ENCODE data around the gene HYAL3.

The HYAL3 gene, protein sequence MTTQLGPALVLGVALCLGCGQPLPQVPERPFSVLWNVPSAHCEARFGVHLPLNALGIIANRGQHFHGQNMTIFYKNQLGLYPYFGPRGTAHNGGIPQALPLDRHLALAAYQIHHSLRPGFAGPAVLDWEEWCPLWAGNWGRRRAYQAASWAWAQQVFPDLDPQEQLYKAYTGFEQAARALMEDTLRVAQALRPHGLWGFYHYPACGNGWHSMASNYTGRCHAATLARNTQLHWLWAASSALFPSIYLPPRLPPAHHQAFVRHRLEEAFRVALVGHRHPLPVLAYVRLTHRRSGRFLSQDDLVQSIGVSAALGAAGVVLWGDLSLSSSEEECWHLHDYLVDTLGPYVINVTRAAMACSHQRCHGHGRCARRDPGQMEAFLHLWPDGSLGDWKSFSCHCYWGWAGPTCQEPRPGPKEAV

GRCh38 chr3:50298836-50299637 lies at the start of gene HYAL3, which contains the start of gene NAA80:
HYAL3 (minus strand) TSS chr3:50299405; CDS start chr3:50295602, 3,803 bp downstream.
NAA80 (minus strand) TSS chr3:50299405; CDS start chr3:50297463, 1,942 bp downstream.
- peak; percentile 99 for DNase-seq (ENCODE audit: low spot score)

GRCh38 chr3:50347187-50347813 lies 48.1 kb upstream of the HYAL3 start:
- peak; percentile 68 for DNase-seq (ENCODE audit: low spot score)

GRCh38 chr3:50345586-50346234 lies 46.5 kb upstream of the HYAL3 start, which contains the start of gene ZMYND10:
ZMYND10 (minus strand) TSS chr3:50345732; CDS start chr3:50345579, 153 bp downstream.
- peak; percentile 95 for DNase-seq (ENCODE audit: low spot score)

- no peak for DNase-seq (ENCODE audit: low spot score)
These were observed 45.8 kb upstream of the HYAL3 start for GRCh38 chr3:50345008-50345407.

- no peak for DNase-seq (ENCODE audit: low spot score)
These were observed 43.8 kb upstream of the HYAL3 start for GRCh38 chr3:50342813-50343633.

DNA sequence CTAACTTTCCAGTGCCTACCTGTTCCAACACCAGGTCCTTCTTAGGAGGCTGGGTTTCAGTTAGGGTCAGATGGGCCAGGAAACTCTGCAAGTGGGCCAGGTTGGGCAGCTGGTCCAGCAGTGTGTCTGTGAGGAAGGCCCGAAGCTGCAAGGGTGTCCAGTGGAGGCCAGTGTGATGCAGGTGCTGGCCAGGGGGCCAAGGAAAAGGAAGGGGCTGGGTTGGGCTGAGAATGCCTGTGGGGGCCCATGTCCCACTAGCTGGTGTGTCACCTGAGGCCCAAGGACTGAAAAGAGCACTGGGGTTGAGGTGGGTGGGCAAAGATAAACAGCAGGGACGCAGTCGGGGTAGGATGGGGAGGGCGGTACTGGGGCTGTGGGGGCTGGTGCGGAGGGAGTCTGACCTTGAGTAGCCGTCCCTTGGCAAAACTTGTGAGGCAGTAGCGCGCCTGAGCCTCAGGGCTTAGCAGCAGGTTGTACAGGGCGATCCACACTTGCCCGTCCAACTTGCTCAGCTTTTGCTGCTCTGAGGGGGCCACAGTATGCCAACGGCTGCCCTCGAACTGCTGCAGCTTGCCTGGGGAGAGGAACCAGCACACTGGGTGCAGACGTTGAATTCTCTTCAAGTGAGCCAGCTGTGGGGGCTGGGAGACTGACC lies 42.9 kb upstream of the HYAL3 start:
- DNase-seq (ENCODE audit: low spot score): no peak

DNA sequence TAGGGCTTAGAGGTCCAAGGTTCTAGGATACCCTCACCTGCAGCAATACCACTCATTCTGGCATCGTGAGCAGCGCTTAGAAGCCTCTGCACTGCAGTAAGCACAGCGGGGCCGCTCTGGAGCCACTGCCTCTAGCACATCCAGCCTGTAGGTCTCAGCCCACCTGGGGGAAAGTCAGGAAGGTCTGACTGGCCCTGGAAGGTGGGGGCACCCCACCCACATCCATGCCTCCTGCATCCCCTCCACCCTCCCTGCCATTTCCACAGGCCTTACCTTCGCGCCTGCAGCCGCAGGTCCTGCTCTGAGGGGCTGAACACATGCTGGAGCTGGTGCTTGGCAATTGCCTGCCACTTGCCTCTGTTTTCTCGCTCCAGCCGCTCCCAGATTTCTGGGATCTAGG lies 42.3 kb upstream of the HYAL3 start:
- no peak for DNase-seq (ENCODE audit: low spot score)

GRCh38 chr3:50340448-50341329 lies 41.5 kb upstream of the HYAL3 start, which contains the start of gene RASSF1:
RASSF1 (minus strand) TSS chr3:50340836; CDS start chr3:50340805, 31 bp downstream.
- peak; percentile 81 for DNase-seq (ENCODE audit: low spot score)

DNA sequence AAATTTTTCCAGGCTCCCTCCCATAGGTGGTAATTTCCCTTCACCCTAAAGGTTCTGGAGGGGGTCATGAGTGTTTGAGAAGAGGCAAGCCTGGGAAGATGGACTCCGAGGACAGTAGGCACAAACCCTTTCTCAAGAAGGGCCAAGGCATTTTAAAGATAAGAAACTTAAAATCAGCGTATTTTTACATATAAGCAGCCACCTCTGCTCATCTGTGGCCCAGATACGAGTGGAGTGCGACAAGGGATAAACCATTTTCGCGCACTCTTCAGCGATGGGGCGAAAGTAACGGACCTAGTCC lies 40.9 kb upstream of the HYAL3 start:
- DNase-seq (ENCODE audit: low spot score): no peak

DNA sequence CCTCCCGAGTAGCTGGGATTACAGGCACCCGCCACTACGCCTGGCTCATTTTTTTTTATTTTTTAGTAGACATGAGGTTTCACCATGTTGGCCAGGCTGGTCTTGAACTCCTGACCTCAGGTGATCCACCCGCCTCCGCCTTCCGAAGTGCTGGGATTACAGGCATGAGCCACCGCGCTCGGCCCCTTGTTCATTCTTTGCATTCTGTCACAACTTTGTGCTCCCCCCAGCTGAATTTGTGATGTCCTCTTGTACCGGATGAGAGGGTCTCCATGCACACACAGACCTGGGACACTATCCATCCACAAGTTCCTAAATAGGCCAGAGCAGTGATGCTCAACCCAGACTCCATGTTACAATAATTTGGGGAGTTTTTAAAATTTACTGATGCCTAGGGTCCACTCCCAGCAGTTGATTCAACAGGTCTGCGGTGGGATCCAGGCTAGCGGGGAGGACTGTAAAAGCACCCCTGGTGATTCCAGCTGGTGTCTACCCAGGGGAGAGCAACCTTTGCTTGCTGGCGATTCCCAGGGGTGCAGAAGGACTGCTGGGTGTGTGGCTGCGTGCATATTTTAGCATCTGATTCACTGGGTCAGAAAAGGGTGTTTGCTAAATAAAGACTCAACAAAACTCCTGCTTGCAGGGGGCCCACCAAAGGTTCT lies 40.4 kb upstream of the HYAL3 start:
- DNase-seq (ENCODE audit: low spot score): no peak

DNA sequence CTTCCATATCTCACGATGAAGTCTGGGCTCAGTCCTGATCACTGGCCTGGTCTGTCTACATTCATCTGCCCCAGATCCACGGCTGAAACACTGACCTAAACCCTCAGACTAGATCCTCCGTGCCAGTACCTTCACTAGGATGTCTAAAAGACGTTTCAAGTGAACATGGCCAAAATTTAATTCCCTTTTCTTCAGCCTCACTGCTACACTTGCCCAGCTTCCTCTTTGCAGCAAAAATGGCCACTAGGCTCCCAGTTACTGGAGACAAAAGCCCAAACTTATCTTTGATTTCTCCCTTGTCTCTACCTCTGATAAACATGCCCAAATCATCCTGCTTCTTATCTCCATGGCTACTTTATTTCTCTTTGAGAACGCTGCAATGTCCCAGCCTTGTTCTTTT lies 39.8 kb upstream of the HYAL3 start:
- DNase-seq (ENCODE audit: low spot score): no peak

DNA sequence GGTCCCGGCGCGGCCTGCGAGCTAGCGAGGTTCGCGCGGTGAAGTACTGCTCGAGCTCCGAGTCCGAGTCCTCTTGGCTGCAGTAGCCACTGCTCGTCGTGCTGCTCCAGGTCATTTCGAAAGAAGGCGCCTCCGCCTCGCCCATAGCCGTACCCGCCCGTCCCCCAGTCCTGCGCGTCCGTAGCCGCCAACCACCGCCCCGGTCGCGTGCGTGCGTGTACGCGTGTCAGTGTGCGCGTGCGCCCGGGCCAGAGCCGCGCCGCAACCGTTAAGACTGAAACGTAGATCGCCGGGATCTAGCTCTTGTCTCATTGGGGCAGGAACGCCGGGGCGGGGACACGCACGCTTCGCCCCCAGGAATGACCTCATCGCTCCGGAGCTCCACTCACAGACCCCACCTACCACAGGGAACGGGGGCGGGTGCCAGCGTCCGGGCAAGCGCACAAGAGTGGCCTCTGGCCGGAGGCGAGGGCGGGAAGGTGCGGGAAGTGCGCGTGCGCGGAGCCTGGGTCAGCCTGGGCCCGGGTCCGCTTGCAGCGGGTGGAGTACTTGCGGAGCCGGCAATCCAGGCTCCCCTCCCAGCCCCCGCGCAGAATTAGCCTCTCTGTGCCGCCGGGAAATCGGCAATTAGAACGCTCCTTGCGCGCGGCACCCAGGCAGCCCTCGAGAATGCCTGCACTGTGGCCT lies 38.1 kb upstream of the HYAL3 start:
- peak; percentile 99 for DNase-seq (ENCODE audit: low spot score)

DNA sequence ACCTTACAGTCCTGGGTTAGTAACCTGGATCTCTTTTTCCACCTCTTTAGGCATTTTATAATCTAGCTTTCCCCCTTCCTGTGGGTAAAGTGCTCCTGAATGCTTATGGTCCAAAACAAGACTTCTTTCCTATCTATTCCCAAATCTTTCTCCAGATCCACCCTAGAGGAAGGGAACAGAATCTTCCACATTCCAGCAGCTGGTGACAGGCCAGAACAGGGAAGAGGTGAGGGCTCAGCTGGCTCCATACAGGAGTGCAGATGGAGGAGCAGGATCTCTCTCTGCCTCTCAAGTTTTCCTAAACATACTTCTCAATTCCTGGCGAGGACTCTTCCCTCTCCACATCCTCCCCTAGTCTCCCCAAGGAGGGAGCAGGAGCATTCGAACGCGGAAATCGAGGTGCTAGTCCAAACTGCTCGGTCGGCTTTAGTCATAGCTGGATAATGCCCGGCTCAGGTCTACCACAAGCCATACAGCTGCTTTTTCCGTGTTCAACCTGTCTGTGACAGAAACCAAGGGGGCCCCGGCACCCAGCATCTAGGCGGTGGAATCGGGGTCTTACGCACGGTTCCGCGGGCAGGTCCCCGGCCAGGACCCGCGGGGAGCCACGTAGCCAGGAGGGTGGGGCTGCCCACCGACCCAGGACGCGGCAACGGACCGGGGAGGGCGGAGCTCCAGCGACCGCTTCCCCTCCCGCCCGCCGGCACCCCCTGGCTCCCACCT lies 37.4 kb upstream of the HYAL3 start:
- no peak for DNase-seq (ENCODE audit: low spot score)

GRCh38 chr3:50334339-50335075 lies 35.3 kb upstream of the HYAL3 start:
- DNase-seq (ENCODE audit: low spot score): no peak

DNA sequence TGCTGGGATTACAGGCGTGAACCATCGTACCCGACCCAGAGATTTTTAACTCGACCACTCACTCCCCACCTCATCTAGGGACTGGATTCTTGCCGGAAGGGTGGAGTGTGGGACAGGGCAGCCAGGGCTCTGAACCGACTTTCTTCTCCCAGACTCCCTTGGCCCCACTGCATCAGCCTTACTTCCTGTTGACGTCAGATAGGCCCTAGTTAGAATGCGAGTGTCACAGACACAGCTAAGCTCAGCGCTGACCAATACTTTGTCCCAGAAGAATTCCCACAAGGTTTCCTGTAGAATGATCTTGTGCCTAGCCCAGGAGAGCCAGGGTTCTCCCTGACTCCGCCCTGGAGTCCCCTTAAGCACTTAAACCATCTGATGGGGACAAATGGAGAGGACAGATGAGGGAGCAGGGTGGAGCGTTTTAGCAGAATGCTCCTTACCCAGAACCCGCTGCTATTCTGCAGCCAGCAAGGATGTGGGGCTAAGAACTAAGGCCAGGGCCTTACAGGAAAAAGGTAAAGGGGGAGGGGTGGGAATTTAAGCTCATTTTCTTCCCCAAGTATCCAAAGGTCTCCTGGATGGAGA lies 34.6 kb upstream of the HYAL3 start:
- DNase-seq (ENCODE audit: low spot score): peak; percentile 64

GRCh38 chr3:50331364-50331907 lies 32.2 kb upstream of the HYAL3 start:
- no peak for DNase-seq (ENCODE audit: low spot score)
